Measurements from ENCODE around the gene SPATS2.
"Not testable (repeated sequence)": the region's sequence is repeated elsewhere in the genome, so short reads cannot be mapped to it uniquely, and the experiment has no call there.

Gene SPATS2

DNA sequence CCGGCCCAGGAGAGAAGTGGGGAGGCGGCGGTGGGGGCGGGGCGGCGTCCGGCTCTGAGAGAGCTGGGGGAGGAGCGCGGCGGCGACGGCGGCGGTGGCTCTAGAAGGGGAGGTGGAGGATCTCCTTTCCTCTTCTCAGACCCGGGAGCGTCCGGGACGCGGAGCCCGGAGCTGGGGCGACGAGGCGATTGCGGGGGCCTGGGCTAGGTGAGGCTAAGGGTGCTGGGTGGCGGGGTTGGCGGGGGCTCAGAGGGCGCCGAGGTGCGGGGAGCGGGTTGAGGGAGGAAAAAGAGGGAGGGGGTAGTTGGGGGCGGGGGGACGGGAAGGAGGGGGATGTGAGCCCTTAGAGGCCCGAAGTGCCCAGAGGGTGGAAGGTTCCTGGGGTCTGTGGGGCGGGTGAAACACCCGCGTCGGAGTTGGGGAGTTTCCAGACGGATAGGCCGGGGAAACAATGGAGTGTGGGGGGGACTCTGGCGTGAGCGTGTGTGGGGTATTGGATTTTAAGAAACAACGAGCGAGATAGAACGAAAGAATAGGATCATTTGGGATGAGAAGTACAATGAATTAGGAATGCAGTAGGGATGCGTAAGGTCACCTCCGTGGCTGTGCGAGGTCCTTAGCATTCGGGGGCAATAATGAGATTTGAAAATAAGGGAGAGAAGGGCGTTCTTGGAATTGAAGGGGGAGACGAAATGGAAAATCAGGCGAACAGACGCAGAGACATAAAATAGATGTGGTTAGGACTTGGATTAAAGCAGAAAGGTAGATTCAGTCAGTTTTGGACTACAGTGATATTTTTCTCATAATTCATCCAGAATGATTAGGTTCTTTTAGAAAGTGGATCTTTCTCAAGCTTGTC, at the start of gene SPATS2:
Gene SPATS2, plus strand, starts transcription at position 82 of the 859 bp plus-strand sequence. CDS start 93,551 bp downstream, outside the sequence.
- TF ChIP-seq, protein P1, sequence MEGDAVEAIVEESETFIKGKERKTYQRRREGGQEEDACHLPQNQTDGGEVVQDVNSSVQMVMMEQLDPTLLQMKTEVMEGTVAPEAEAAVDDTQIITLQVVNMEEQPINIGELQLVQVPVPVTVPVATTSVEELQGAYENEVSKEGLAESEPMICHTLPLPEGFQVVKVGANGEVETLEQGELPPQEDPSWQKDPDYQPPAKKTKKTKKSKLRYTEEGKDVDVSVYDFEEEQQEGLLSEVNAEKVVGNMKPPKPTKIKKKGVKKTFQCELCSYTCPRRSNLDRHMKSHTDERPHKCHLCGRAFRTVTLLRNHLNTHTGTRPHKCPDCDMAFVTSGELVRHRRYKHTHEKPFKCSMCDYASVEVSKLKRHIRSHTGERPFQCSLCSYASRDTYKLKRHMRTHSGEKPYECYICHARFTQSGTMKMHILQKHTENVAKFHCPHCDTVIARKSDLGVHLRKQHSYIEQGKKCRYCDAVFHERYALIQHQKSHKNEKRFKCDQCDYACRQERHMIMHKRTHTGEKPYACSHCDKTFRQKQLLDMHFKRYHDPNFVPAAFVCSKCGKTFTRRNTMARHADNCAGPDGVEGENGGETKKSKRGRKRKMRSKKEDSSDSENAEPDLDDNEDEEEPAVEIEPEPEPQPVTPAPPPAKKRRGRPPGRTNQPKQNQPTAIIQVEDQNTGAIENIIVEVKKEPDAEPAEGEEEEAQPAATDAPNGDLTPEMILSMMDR (IDR thresholded peaks at IDR 0.05; ENCODE audit: control insufficient read depth, extremely low read depth, insufficient read depth), result no peak
- DNase-seq (ENCODE audit: low read depth), result no peak
- H3K4me3 ChIP-seq (ENCODE audit: low read depth, low read length), result peak within 1 kb of the TSS; percentile 84

DNA sequence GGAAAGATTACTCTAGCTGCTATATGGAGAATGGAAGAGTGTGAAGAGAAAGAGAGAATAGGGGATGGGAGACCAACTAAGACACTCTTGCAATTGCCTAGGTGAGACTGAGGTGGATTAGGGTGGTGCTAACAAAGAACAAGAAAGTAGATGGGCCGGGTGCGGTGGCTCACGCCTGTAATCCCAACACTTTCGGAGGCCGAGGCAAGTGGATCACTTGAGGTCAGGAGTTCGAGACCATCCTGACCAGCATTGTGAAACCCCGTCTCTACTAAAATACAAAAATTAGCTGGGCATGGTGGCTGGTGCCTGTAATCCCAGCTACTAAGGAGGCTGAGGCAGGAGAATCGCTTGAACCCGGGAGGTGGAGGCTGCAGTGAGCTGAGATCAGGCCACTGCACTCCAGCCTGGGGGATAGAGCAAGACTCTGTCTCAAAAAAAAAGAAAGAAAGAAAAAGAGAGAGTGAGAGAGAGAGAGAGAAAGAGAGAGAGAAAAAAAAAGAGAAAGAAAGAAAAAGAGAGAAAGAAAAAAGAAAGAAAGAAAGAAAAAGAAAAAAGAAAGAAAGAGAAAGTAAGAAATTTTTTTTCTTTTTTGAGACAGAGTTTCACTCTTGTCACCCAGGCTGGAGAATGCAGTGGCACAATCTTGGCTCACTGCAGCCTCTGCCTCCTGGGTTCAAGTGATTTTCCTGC, 46.7 kb upstream of the SPATS2 start:
- not testable (repeated sequence) for H3K4me3 ChIP-seq (ENCODE audit: low read depth, low read length); DNase-seq (ENCODE audit: low read depth)

DNA sequence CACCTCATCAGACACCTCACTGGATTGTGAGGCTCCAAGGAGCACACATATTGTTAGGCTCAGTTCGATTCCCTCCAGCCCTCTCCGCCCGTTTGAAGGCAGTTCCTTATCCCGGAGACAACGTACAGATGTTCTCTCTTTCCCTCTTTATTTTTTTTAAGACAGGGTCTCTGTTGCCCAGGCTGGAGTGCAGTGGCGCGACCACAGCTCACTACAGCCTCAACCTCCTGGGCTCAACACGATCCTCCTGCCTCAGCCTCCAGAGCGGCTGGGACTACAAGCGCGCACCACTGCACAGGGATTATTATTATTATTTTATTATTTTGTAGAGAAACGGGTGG, 44.9 kb upstream of the SPATS2 start:
- no peak for DNase-seq (ENCODE audit: low read depth)
- peak overlapping the region; percentile 98 for H3K4me3 ChIP-seq (ENCODE audit: low read depth, low read length)
- TF ChIP-seq, protein P1 (IDR thresholded peaks at IDR 0.05; ENCODE audit: control insufficient read depth, extremely low read depth, insufficient read depth), result no peak

DNA sequence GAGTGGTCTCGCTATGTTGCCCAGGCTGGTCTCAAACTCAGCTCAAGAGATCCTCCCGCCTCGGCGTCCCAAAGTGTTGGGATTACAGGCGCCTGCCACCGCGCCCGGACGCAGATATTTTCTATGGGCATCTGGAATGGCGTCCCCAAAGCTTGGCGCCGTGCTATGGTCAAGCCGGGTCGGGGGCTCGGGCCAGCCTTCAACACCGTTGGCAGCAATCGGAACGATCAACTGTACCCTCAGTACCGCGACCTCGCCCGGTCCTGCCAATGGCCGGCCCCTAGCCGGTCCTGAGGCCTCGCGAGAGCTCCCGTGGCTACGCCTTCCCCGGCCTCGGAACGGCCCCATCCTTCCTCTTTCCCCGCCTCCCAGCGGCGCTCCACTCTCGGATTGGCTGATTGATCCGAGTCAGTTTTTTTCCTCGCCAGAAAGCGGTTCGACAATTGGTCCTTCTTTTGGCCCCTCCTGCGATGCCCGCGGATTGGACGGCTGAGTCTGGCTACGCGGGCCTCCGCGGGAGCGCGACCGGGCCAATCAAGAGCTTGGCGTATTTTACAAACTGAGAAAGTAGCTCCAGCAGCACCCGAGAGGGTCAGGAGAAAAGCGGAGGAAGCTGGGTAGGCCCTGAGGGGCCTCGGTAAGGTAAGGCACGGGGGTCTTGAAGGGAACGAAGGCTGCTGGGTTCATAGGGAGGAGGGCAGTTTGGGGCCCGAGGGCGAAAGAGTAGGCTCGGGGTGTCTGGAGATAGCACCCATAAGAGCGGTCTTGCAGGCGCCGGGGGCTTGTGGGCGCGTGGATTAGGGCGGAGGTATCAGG, 44.3 kb upstream of the SPATS2 start, which contains the start of gene TROAP:
Gene TROAP, plus strand, starts transcription at position 548 of the 816 bp plus-strand sequence. CDS start 354 bp downstream, outside the sequence.
- peak within 1 kb of the TSS; percentile 98 for H3K4me3 ChIP-seq (ENCODE audit: low read depth, low read length)
- DNase-seq (ENCODE audit: low read depth), result peak; percentile 96
- TF ChIP-seq, protein P1 (IDR thresholded peaks at IDR 0.05; ENCODE audit: control insufficient read depth, extremely low read depth, insufficient read depth), result no peak

DNA sequence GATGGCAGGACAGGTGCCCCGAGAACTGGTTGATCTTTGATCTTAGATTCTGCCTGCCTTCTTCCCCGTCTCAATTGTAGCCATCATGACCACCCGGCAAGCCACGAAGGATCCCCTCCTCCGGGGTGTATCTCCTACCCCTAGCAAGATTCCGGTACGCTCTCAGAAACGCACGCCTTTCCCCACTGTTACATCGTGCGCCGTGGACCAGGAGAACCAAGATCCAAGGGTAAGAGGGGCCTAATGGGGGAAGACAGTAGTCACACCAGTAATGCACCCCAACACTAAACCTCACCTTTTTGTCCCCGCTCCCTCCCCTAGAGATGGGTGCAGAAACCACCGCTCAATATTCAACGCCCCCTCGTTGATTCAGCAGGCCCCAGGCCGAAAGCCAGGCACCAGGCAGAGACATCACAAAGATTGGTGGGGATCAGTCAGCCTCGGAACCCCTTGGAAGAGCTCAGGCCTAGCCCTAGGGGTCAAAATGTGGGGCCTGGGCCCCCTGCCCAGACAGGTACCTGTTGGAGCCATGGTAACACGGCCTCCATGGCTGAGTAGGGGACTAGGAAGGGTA, 43.7 kb upstream of the SPATS2 start:
- H3K4me3 ChIP-seq (ENCODE audit: low read depth, low read length), result peak overlapping the region; percentile 98
- DNase-seq (ENCODE audit: low read depth), result no peak
- TF ChIP-seq, protein P1 (IDR thresholded peaks at IDR 0.05; ENCODE audit: control insufficient read depth, extremely low read depth, insufficient read depth), result no peak

DNA sequence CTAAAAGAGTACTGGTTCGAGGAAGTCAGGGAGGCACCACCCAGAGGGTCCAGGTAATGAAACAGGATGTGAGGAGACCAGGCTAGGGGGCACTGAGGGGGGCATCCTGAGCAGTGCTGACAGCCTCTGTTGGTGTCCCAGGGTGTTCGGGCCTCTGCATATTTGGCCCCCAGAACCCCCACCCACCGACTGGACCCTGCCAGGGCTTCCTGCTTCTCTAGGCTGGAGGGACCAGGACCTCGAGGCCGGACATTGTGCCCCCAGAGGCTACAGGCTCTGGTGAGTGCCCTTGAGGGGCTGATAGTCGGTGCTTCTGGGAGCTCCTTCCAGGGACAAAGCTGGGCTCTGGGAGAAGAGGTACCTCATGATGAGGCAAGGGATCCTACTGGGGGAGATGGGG, 41.7 kb upstream of the SPATS2 start:
- no peak overlapping the region for H3K4me3 ChIP-seq (ENCODE audit: low read depth, low read length)
- TF ChIP-seq, protein P1 (IDR thresholded peaks at IDR 0.05; ENCODE audit: control insufficient read depth, extremely low read depth, insufficient read depth), result no peak
- DNase-seq (ENCODE audit: low read depth), result no peak

Measured in LNCaP clone FGC (cell line).